Fibroblast of mammary gland (primary cell): ENCODE measurements around the gene ZNF552.
"Not testable (repeated sequence)": the region's sequence is repeated elsewhere in the genome, so short reads cannot be mapped to it uniquely, and the experiment has no call there.

Source experiments
- DNase-seq: peaks from one replicate; pipeline ENCODE4 v3.0.0-alpha.2; 2010; ENCODE audit warnings: low read depth
- H3K4me3 ChIP-seq: 2 replicates; pipeline ENCODE4 v1.5.1; 2011; ENCODE audit warnings: low read depth, mild to moderate bottlenecking, low read length, moderate library complexity; ENCODE audit not compliant: control insufficient read depth
- TF ChIP-seq, protein P1 (sequence below): conservative IDR thresholded peaks from 2 replicates; pipeline ENCODE4 v1.5.1; 2011; ENCODE audit warnings: low read depth, low read length, inconsistent platforms; ENCODE audit not compliant: control insufficient read depth, insufficient read depth

ZNF552 gene

DNA sequence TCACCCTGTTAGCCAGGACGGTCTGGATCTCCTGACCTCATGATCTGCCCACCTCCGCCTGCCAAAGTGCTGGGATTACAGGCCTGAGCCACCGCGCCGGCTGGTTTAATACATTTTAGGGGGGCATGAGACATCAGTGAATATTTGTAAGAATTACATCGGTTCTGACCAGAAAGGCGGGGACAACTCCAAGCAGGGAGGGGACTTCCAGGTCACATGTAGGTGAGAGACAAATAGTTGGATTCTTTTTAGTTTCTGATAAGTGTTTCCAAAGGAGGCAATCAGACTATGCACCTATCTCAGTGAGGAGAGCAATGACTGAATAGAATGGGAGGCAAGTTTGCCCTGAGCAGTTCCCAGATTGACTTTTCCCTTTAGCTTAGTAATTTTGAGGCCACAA lies 3.7 kb upstream of the ZNF552 start:
- no peak overlapping the region for H3K4me3 ChIP-seq
- TF ChIP-seq, protein P1, sequence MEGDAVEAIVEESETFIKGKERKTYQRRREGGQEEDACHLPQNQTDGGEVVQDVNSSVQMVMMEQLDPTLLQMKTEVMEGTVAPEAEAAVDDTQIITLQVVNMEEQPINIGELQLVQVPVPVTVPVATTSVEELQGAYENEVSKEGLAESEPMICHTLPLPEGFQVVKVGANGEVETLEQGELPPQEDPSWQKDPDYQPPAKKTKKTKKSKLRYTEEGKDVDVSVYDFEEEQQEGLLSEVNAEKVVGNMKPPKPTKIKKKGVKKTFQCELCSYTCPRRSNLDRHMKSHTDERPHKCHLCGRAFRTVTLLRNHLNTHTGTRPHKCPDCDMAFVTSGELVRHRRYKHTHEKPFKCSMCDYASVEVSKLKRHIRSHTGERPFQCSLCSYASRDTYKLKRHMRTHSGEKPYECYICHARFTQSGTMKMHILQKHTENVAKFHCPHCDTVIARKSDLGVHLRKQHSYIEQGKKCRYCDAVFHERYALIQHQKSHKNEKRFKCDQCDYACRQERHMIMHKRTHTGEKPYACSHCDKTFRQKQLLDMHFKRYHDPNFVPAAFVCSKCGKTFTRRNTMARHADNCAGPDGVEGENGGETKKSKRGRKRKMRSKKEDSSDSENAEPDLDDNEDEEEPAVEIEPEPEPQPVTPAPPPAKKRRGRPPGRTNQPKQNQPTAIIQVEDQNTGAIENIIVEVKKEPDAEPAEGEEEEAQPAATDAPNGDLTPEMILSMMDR: no peak
- DNase-seq: no peak

DNA sequence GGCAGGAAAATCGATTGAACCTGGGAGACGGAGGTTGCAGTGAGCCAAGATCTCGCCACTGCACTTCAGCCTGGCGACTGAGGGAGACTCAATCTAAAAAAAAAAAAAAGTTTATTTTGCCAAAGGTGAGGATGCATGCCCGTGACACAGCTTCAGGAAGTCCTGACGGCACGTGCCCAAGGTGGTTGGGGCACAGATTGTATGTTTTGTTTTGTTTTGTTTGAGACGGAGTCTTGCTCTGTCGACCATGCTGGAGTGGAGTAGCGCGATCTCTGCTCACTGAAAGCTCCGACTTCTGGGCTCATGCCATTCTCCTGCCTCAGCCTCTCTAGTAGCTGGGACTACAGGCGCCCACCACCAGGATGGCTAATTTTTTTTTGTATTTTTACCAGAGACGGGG lies 3.3 kb upstream of the ZNF552 start:
- no peak for DNase-seq
- H3K4me3 ChIP-seq: no peak overlapping the region
- TF ChIP-seq, protein P1: no peak

GRCh38 chr19:57816652-57817051 lies 1.9 kb upstream of the ZNF552 start:
- DNase-seq: no peak
- H3K4me3 ChIP-seq: no peak overlapping the region
- TF ChIP-seq, protein P1: no peak

- TF ChIP-seq, protein P1: no peak
Measured at GRCh38 chr19:57815247-57816075, 748 bp upstream of the ZNF552 start.

DNA sequence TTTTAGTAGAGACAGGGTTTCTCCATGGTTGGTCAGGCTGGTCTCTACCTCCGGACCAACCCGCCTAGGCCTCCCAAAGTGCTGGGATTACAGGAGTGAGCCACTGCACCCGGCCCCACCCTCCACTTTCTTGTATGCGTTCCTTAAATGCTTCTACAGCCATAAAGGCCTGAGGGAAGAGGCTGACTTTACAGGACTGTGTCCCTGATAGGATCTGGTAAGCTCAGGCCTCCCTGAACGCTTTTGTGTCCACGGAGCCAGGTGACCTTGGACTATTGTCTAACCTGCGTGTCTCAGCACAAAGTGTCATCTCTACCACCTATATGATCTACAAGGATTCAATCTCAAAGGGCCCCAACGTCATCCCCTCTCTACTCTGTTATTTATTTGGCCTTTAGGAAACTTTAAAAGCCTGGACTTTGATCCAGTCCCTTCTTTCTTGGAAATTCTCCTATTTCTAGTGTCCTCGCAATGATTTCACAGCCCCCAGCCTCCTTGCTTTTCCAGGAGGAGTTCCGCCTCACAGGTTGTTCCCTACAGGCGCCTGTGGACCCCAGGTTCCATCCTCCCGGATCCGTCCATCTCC lies 701 bp downstream of the ZNF552 start:
- H3K4me3 ChIP-seq: peak overlapping the region; percentile 91
- TF ChIP-seq, protein P1: no peak
- no peak for DNase-seq

More at GRCh38 chr19:57815247-57816075, 748 bp upstream of the ZNF552 start:
- H3K4me3 ChIP-seq: no peak overlapping the region
- no peak for DNase-seq

GRCh38 chr19:57812975-57813820 lies 1.5 kb downstream of the ZNF552 start:
- DNase-seq, H3K4me3 ChIP-seq: not testable (repeated sequence)

- no peak overlapping the region for H3K4me3 ChIP-seq
- DNase-seq: no peak
- TF ChIP-seq, protein P1: no peak
Measured at GRCh38 chr19:57812226-57812625, 2.5 kb downstream of the ZNF552 start.

DNA sequence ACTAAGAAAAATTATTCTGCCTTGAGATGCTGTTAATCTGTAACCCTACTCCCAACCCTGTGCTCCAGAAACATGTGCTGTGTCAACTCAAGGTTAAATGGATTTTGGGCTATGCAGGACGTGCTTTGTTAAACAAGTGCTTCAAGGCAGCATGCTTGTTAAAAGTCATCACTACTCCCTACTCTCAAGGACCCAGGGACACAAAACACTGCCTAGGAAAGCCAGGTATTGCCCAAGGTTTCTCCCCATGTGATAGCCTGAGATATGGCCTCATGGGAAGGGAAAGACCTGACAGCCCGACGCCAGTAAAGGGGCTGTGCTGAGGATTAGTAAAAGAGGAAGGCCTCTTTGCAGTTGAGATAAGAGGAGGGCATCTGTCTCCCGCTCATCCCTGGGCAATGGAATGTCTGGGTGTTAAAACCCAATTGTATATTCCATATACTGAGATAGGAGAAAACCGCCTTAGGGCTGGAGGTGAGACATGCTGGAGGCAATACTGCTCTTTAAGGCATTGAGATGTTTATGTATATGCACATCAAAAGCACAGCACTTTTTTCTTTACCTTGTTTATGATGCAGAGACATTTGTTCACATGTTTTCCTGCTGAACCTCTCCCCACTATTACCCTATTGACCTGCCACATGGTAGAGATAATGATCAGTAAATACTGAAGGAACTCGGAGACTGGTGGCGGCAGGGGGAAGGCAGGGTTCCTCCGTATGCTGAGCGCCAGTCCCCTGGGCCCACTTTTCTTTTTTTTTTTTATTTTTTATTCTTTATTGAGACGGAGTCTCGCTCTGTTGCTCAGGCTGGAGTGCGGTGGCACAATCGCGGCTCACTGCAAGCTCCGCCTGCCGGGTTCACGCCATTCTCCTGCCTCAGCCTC lies 4.1 kb downstream of the ZNF552 start:
- not testable (repeated sequence) for DNase-seq, H3K4me3 ChIP-seq
